Measurements from ENCODE around the gene NFAT5.
A peak's percentile ranks its signal among the peaks of the same experiment; 100 is the strongest.
"Not testable (repeated sequence)": the region's sequence is repeated elsewhere in the genome, so short reads cannot be mapped to it uniquely, and the experiment has no call there.

NFAT5 gene

GRCh38 chr16:69555867-69556266 is 9.9 kb upstream of the NFAT5 start:
- DNase-seq, result no peak

GRCh38 chr16:69559164-69559563 is 6.6 kb upstream of the NFAT5 start:
- no peak for DNase-seq

- DNase-seq, result not testable (repeated sequence)
Observed at GRCh38 chr16:69561367-69561766, 4.4 kb upstream of the NFAT5 start.

GRCh38 chr16:69561901-69562300 is 3.9 kb upstream of the NFAT5 start:
- no peak for DNase-seq

- no peak for DNase-seq
Observed at GRCh38 chr16:69562813-69563212, 3.0 kb upstream of the NFAT5 start.

GRCh38 chr16:69563605-69564580 is 1.9 kb upstream of the NFAT5 start:
- DNase-seq, result peak; percentile 42

- no peak for DNase-seq
Observed at GRCh38 chr16:69564845-69565670, 708 bp upstream of the NFAT5 start.

GRCh38 chr16:69566240-69566980 is 644 bp downstream of the NFAT5 start:
- DNase-seq, result no peak

GRCh38 chr16:69566981-69567680 is 1.4 kb downstream of the NFAT5 start:
- DNase-seq, result no peak

- DNase-seq, result no peak
Observed at GRCh38 chr16:69568676-69569075, 2.9 kb downstream of the NFAT5 start.

GRCh38 chr16:69578771-69579170 is 13.0 kb downstream of the NFAT5 start:
- DNase-seq, result not testable (repeated sequence)

GRCh38 chr16:69579783-69580481 is 14.2 kb downstream of the NFAT5 start:
- no peak for DNase-seq

- no peak for DNase-seq
Observed at GRCh38 chr16:69581297-69581696, 15.5 kb downstream of the NFAT5 start.

GRCh38 chr16:69584493-69584892 is 18.7 kb downstream of the NFAT5 start:
- DNase-seq, result not testable (repeated sequence)

GRCh38 chr16:69589434-69590269 is 23.9 kb downstream of the NFAT5 start:
- no peak for DNase-seq

GRCh38 chr16:69590590-69590989 is 24.8 kb downstream of the NFAT5 start:
- DNase-seq, result no peak

GRCh38 chr16:69593751-69594255 is 28.0 kb downstream of the NFAT5 start:
- DNase-seq, result no peak

GRCh38 chr16:69595127-69596036 is 29.6 kb downstream of the NFAT5 start:
- no peak for DNase-seq

GRCh38 chr16:69596801-69597200 is 31.0 kb downstream of the NFAT5 start:
- DNase-seq, result no peak

Data from activated T-cell treated with anti-CD3 and anti-CD28 coated beads, Interleukin-2, amount 50 U/mL, for 1 hour (primary cell).